Neural progenitor cell (in vitro differentiated cells): ENCODE data around the gene HYDIN.
"Not testable (repeated sequence)": the region's sequence is repeated elsewhere in the genome, so short reads cannot be mapped to it uniquely, and the experiment has no call there.

Experiments used
- EZH2 ChIP-seq: fragments of 200-600 bp; sonication (generic); IDR thresholded peaks from 2 replicates; pipeline ENCODE4 v1.6.1; 2017; ENCODE audit warnings: antibody characterized with exemption, mild to moderate bottlenecking, moderate library complexity
- TF ChIP-seq, protein P1 (sequence below): fragments of 200-600 bp; sonication (generic); IDR thresholded peaks from 2 replicates; pipeline ENCODE4 v1.5.1; 2017; ENCODE audit warnings: antibody characterized with exemption, mild to moderate bottlenecking

- TF ChIP-seq, protein P1, sequence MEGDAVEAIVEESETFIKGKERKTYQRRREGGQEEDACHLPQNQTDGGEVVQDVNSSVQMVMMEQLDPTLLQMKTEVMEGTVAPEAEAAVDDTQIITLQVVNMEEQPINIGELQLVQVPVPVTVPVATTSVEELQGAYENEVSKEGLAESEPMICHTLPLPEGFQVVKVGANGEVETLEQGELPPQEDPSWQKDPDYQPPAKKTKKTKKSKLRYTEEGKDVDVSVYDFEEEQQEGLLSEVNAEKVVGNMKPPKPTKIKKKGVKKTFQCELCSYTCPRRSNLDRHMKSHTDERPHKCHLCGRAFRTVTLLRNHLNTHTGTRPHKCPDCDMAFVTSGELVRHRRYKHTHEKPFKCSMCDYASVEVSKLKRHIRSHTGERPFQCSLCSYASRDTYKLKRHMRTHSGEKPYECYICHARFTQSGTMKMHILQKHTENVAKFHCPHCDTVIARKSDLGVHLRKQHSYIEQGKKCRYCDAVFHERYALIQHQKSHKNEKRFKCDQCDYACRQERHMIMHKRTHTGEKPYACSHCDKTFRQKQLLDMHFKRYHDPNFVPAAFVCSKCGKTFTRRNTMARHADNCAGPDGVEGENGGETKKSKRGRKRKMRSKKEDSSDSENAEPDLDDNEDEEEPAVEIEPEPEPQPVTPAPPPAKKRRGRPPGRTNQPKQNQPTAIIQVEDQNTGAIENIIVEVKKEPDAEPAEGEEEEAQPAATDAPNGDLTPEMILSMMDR = not testable (repeated sequence)
- not testable (repeated sequence) for TF ChIP-seq EZH2
Measured at GRCh38 chr16:70864698-70865097, 365.8 kb downstream of the HYDIN start.
